Esophagus muscularis mucosa (tissue), 4 donors: ENCODE results near the gene RYR1.

Experiments used
- EP300 ChIP-seq: sonication (generic); formaldehyde crosslinking; IDR thresholded peaks from one replicate; pipeline ENCODE4 v1.6.1; 2017; ENCODE audit warnings: antibody characterized with exemption
- POLR2A ChIP-seq: fragments of 450-650 bp; IDR thresholded peaks from one replicate; pipeline ENCODE4 v1.6.1; 2017; ENCODE audit warnings: antibody characterized with exemption, moderate library complexity, mild to moderate bottlenecking, low read depth
- TF ChIP-seq, protein P1 (sequence below), 3 experiments: fragments of 200-600 bp in 2 of 3; fragments of 450-650 bp in 1 of 3; sonication (generic) in 2 of 3; IDR thresholded peaks; one replicate each; pipeline ENCODE4 v1.5.1; 2017 to 2019; ENCODE audit warnings: antibody characterized with exemption in 3 of 3, mild to moderate bottlenecking in 2 of 3, moderate library complexity in 1 of 3

DNA sequence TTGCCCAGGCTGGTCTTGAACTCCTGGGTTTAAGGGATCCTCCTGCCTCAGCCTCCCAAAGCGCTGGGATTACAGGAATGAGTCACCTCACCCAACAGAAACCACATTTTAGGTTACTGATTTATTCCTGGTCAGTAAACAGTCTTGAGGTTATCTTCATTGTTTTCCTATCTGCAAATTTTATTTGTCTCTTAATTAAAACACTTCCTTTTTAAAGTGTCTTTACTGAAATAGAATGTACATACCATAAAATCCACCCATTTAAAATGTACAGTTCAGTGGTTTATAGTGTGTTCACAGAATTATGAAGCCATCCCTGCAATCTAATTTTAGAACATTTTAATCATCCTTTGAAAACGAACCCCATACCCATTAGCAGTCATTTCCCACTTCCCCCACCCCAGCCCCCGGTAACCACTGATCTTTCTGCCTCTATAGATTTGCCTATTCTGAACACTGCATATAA lies 121.2 kb downstream of the RYR1 start:
- TF ChIP-seq, protein P1, sequence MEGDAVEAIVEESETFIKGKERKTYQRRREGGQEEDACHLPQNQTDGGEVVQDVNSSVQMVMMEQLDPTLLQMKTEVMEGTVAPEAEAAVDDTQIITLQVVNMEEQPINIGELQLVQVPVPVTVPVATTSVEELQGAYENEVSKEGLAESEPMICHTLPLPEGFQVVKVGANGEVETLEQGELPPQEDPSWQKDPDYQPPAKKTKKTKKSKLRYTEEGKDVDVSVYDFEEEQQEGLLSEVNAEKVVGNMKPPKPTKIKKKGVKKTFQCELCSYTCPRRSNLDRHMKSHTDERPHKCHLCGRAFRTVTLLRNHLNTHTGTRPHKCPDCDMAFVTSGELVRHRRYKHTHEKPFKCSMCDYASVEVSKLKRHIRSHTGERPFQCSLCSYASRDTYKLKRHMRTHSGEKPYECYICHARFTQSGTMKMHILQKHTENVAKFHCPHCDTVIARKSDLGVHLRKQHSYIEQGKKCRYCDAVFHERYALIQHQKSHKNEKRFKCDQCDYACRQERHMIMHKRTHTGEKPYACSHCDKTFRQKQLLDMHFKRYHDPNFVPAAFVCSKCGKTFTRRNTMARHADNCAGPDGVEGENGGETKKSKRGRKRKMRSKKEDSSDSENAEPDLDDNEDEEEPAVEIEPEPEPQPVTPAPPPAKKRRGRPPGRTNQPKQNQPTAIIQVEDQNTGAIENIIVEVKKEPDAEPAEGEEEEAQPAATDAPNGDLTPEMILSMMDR (IDR thresholded peaks at IDR 0.05) = no peak
- no peak for TF ChIP-seq EP300
- TF ChIP-seq POLR2A = no peak
